ENCODE measurements around the gene CLCN4. TPM values are rescaled to one million over a fixed set of nuclear protein-coding genes. Genes with fewer than 3 reads are reported as not detected.
A peak's percentile ranks its signal among the peaks of the same experiment; 100 is the strongest.

CLCN4 gene
- polyA plus RNA-seq, 1 of the 3 experiments (the other 2 are of a cell fraction), result 1.1 TPM

DNA sequence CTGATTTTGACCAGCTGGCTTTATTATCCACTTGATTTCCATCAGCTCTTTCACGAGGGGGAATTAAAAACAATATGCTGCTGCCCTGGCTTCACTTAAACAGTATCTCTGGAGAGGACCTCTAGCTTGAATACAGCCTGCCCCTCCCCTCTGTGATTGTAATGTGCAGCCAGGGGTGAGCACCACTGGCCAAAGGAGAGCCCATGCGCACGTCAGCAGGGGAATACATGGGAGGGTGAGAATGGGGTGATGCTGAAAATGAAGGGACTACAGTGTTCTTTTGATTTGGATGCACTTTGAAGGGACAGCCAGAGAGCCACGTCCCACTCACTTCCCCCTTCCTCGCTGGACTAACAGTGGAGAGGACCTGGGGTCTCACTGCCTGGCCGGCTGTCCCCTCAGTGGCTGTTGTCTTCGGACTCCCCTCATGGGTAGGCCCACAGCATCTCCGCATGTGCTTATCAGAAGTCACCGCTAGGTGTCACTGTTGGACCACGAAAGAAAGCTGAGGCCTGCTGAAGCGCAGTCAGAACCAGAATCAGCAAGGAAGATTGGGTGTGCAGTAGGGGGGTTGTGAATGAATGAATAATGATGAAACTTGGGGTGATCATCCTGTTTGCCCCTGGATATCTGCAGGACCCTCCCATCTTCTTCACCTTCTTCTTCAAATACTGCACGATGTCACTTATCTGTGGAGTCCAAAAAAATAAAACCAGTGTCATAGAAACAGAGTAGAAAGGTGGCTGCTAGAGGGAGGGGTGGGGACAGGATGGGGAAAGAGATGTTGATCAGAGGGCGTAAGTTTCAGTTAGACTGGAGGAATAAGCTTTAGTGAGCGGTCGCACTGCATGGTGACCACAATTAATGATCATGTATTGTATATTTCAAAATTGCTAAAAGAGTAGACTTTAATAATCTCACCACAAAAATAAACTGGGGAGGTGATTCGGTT is 32.8 kb downstream of the CLCN4 start:
- Histone ChIP-seq H3K4me2 (no peak overlapping the region), H3K9me3 (no peaks in the 10 kb centered on the region), H3K9ac (no peak overlapping the region), H3K4me1 (ENCODE audit: control insufficient read depth in 1 of 2, insufficient read depth in 2 of 2, low read depth in 1 of 2, low read length in 1 of 2) (no peaks in the 10 kb centered on the region; a peak in 1 of 4 replicates), H3K36me3 (replicated peaks in 1 of 2; ENCODE audit: control insufficient read depth in 1 of 2, insufficient read depth in 2 of 2, low read length in 1 of 2) (no peaks in the 10 kb centered on the region), H3F3A (replicated peaks; ENCODE audit: insufficient read depth) (no peaks in the 10 kb centered on the region), H3K27ac (ENCODE audit: low read depth in 2 of 2, low read length in 1 of 2) (no peak overlapping the region), H3K79me2 (ENCODE audit: insufficient read depth) (no peaks in the 10 kb centered on the region), H2AFZ (ENCODE audit: low read depth) (no peak overlapping the region), H3K9me2 (no peaks in the 10 kb centered on the region), H3K4me3 (ENCODE audit: low read depth in 2 of 2, low read length in 1 of 2) (no peak overlapping the region), H3K27me3 (ENCODE audit: insufficient read depth) (peaks cover 21% of the 10 kb centered on the region; the same call in 1 of the 2 replicates), H4K20me1 (ENCODE audit: insufficient read depth) (no peaks in the 10 kb centered on the region)
- CTCF ChIA-PET, result interaction anchor here (0.5 to 4.8 kb wide), 98 partner anchors 8 to 1342 kb away, joined by 3 to 80 read pairs (median 5); partner anchors contain the start of gene MID1
- 34% methylated on average over 15 of the region's 16 CpGs for WGBS (ENCODE audit: low lambda C conversion rate)
- POLR2A ChIA-PET, result no interaction called here
- peak; percentile 72 for DNase-seq
- TF ChIP-seq FOSL2 (IDR thresholded peaks at IDR 0.05; ENCODE audit: borderline replicate concordance, low read depth), result no peak
- peak; percentile 94 for TF ChIP-seq RAD21 (IDR thresholded peaks at IDR 0.05; ENCODE audit: low read length)
- TF ChIP-seq SMC3 (IDR thresholded peaks at IDR 0.05; ENCODE audit: low read depth, low read length), result peak; percentile 68
- TF ChIP-seq, protein P1, sequence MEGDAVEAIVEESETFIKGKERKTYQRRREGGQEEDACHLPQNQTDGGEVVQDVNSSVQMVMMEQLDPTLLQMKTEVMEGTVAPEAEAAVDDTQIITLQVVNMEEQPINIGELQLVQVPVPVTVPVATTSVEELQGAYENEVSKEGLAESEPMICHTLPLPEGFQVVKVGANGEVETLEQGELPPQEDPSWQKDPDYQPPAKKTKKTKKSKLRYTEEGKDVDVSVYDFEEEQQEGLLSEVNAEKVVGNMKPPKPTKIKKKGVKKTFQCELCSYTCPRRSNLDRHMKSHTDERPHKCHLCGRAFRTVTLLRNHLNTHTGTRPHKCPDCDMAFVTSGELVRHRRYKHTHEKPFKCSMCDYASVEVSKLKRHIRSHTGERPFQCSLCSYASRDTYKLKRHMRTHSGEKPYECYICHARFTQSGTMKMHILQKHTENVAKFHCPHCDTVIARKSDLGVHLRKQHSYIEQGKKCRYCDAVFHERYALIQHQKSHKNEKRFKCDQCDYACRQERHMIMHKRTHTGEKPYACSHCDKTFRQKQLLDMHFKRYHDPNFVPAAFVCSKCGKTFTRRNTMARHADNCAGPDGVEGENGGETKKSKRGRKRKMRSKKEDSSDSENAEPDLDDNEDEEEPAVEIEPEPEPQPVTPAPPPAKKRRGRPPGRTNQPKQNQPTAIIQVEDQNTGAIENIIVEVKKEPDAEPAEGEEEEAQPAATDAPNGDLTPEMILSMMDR (IDR thresholded peaks at IDR 0.05), result peak; percentile 82

DNA sequence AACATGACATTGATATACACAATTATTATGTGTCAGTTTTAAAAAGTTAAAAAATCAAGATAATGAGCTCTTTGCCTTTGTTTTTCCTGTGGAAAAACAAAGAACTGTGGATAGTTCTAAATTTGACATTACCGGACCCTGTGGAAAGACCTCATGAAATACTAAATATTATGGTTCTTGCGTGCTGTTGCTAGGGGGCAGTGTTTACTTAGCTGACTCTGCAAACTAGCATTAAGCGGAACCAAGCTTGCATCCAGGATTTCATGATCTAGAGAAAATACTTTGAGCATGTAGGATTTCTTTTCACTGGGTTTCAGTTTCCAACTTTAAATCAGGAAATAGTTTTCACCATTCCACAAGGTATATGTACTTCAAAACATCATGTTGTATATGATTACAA is 33.6 kb downstream of the CLCN4 start:
- Histone ChIP-seq H3K9me3 (no peaks in the 10 kb centered on the region), H3K36me3 (replicated peaks in 1 of 2; ENCODE audit: control insufficient read depth in 1 of 2, insufficient read depth in 2 of 2, low read length in 1 of 2) (no peaks in the 10 kb centered on the region), H3K79me2 (ENCODE audit: insufficient read depth) (no peaks in the 10 kb centered on the region), H3K27ac (ENCODE audit: low read depth in 2 of 2, low read length in 1 of 2) (no peak overlapping the region), H3F3A (replicated peaks; ENCODE audit: insufficient read depth) (no peaks in the 10 kb centered on the region), H3K4me2 (no peak overlapping the region), H3K9ac (no peak overlapping the region), H3K9me2 (no peaks in the 10 kb centered on the region), H3K27me3 (ENCODE audit: insufficient read depth) (peaks cover 16% of the 10 kb centered on the region; the same call in 1 of the 2 replicates), H2AFZ (ENCODE audit: low read depth) (no peak overlapping the region), H4K20me1 (ENCODE audit: insufficient read depth) (no peaks in the 10 kb centered on the region), H3K4me3 (ENCODE audit: low read depth in 2 of 2, low read length in 1 of 2) (no peak overlapping the region), H3K4me1 (ENCODE audit: control insufficient read depth in 1 of 2, insufficient read depth in 2 of 2, low read depth in 1 of 2, low read length in 1 of 2) (no peaks in the 10 kb centered on the region; a peak in 1 of 4 replicates)
- TF ChIP-seq RAD21 (IDR thresholded peaks at IDR 0.05; ENCODE audit: low read length) (peak; percentile 91), NFIC (IDR thresholded peaks at IDR 0.05; ENCODE audit: borderline replicate concordance) (no peak), SMC3 (IDR thresholded peaks at IDR 0.05; ENCODE audit: low read depth, low read length) (peak; percentile 89)
- TF ChIP-seq, protein P1 (IDR thresholded peaks at IDR 0.05), result peak; percentile 78
- peak; percentile 59 for DNase-seq
- 15% methylated on average over 3 of the region's 3 CpGs for WGBS (ENCODE audit: low lambda C conversion rate)
- POLR2A ChIA-PET, result no interaction called here
- CTCF ChIA-PET, result interaction anchor here (0.6 to 4.8 kb wide), 100 partner anchors 9 to 1341 kb away, joined by 3 to 80 read pairs (median 5); partner anchors contain the start of gene MID1

Measured in SK-N-SH (cell line).